Uterus (tissue), 4 donors: ENCODE data around the gene KRTAP1-1. TPM values are rescaled to one million over a fixed set of nuclear protein-coding genes. Genes with fewer than 3 reads are reported as not detected.

Experiments used
- DNase-seq, 2 donors: peaks; one replicate each; pipeline ENCODE4 v3.0.0-alpha.2; 2019 to 2020
- H3K27ac ChIP-seq, 2 donors: fragments of 200-600 bp; sonication (generic); 1 replicate in 1 of 2; 2 replicates in 1 of 2; pipeline ENCODE4 v1.5.1; 2016 to 2018
- H3K27me3 ChIP-seq, 2 donors: fragments of 200-600 bp; sonication (generic); one replicate each; pipeline ENCODE4 v1.5.1; 2018 to 2019; ENCODE audit warnings: control low read depth in 1 of 2
- H3K36me3 ChIP-seq, 2 donors: fragments of 200-600 bp; sonication (generic); one replicate each; pipeline ENCODE4 v1.5.1; 2019; ENCODE audit warnings: control low read depth in 1 of 2
- H3K4me1 ChIP-seq, 2 donors: fragments of 200-600 bp; sonication (generic); one replicate each; pipeline ENCODE4 v1.5.1; 2018 to 2019; ENCODE audit warnings: control low read depth in 1 of 2
- H3K4me3 ChIP-seq, 2 donors: fragments of 200-600 bp; sonication (generic); 1 replicate in 1 of 2; 2 replicates in 1 of 2; pipeline ENCODE4 v1.5.1; 2018 to 2019; ENCODE audit warnings: mild to moderate bottlenecking in 1 of 2
- H3K9me3 ChIP-seq, 2 donors: fragments of 200-600 bp; sonication (generic); one replicate each; pipeline ENCODE4 v1.5.1; 2019; ENCODE audit warnings: control low read depth in 1 of 2
- POLR2A ChIP-seq, 2 donors: fragments of 450-650 bp; IDR thresholded peaks; one replicate each; pipeline ENCODE4 v1.6.1; 2016; ENCODE audit warnings: antibody characterized with exemption in 2 of 2, mild to moderate bottlenecking in 1 of 2, moderate library complexity in 1 of 2
- intact Hi-C: fragments of 100-400 bp; cut with DNase I; formaldehyde crosslinking; loops from one replicate; pipeline ENCODE4 v1.15.1; 2023; ENCODE audit warnings: low total_unique reads
- small RNA-seq: library from RNA; depleted of rRNA; stranded (forward); fragments of <200 nt; gene quantifications from one replicate; pipeline ENCODE3, GENCODE V24; 2016
- total RNA-seq, 4 donors: library from RNA; depleted of rRNA in 3 of 4; stranded (reverse); fragments of >200 nt in 3 of 4; gene quantifications; one replicate each; pipeline versions ENCODE4 v1.1.0 to v1.2.4, GENCODE V29; 2014 to 2023
- TF ChIP-seq, protein P1 (sequence below), 4 experiments: fragments of 200-600 bp in 2 of 4; fragments of 450-650 bp in 2 of 4; sonication (generic) in 2 of 4; IDR thresholded peaks; one replicate each; pipeline ENCODE4 v1.5.1; 2016 to 2019; ENCODE audit warnings: antibody characterized with exemption in 4 of 4, mild to moderate bottlenecking in 2 of 4, moderate library complexity in 1 of 4
- donor health status: DM: yes; HTN: yes; CAD: no.

The KRTAP1-1 gene
- total RNA-seq, 4 donors from 2014 or later: not detected

DNA sequence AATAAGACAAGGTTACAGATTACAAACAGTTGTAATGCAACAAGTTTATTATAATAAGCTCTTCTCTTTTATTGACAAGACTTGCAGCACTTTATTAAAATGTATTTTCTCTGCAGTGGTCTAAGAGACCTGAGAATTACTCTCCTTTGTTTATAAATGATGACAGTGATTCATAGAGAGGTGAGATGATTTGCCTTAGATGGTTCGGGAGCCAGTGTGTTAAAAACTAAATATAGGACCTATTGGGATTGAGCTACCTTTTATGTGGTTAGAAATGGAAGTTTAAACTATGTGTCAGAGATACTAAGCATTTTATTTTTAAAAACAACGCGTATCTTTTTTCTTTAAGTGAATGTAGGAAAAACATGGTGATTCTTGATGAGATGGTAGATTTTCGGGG, 44.4 kb downstream of the KRTAP1-1 start:
- DNase-seq: no peak
- Histone ChIP-seq H3K4me1 (no peaks in the 10 kb centered on the region), H3K36me3 (no peaks in the 10 kb centered on the region), H3K9me3 (no peaks in the 10 kb centered on the region), H3K4me3 (no peak overlapping the region), H3K27ac (no peak overlapping the region), H3K27me3 (no peaks in the 10 kb centered on the region)
- no peak for TF ChIP-seq POLR2A (IDR thresholded peaks at IDR 0.05)
- TF ChIP-seq, protein P1, sequence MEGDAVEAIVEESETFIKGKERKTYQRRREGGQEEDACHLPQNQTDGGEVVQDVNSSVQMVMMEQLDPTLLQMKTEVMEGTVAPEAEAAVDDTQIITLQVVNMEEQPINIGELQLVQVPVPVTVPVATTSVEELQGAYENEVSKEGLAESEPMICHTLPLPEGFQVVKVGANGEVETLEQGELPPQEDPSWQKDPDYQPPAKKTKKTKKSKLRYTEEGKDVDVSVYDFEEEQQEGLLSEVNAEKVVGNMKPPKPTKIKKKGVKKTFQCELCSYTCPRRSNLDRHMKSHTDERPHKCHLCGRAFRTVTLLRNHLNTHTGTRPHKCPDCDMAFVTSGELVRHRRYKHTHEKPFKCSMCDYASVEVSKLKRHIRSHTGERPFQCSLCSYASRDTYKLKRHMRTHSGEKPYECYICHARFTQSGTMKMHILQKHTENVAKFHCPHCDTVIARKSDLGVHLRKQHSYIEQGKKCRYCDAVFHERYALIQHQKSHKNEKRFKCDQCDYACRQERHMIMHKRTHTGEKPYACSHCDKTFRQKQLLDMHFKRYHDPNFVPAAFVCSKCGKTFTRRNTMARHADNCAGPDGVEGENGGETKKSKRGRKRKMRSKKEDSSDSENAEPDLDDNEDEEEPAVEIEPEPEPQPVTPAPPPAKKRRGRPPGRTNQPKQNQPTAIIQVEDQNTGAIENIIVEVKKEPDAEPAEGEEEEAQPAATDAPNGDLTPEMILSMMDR (IDR thresholded peaks at IDR 0.05): no peak
- intact Hi-C loops: no loop called here

DNA sequence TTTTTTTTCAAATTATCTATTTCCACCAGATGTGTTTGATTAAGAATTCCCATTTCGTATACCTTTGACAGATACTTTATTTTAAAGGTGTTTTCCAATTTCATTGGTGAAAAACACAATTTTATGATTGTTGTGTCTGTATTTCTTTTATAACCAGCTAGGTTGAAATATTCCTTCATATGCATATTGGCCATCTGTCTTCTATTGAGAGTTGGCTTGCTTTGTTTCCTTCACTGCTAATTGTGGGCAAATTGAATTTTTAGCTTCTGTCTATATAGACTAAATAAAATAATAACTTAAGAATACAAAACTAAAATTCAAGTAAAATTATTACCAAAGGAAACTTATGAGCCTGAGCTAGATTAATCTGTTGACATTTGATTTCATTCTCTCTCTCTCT, 46.1 kb downstream of the KRTAP1-1 start:
- TF ChIP-seq POLR2A (IDR thresholded peaks at IDR 0.05): no peak
- TF ChIP-seq, protein P1 (IDR thresholded peaks at IDR 0.05): no peak
- H3K4me3 ChIP-seq: no peak overlapping the region
- intact Hi-C loops: no loop called here

DNA sequence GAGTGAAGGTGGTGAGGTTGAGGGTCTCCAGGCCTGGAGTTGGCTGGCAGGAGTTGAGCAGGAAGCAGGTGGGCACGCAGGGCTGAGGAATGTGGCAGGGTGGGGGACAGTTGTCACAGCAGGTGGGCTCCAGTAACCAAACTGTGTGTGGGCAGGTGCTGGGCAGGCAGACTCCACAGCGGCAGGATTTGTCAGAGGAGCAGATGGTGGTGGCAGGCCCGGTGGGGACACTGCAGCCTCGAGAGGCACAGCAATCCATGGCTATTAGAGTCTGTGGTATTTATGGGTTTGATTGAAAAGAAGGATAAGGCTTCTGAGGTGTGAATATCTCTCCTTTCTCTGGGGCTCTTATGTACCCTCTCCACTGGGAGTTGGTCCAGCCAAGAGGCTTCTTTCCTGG, 47.4 kb downstream of the KRTAP1-1 start, which contains the start of gene KRTAP3-3:
Gene KRTAP3-3 (minus strand): TSS at position 326 of the 400 bp plus-strand sequence. CDS start 67 bp downstream, at position 259.
- intact Hi-C loops: no loop called here
- Histone ChIP-seq H3K4me3 (no peak within 1 kb of the TSS), H3K9me3 (no peaks in the 10 kb centered on the region), H3K4me1 (no peaks in the 10 kb centered on the region), H3K27ac (no peak within 1 kb of the TSS), H3K27me3 (no peaks in the 10 kb centered on the region), H3K36me3 (no peaks in the 10 kb centered on the region)
- TF ChIP-seq POLR2A (IDR thresholded peaks at IDR 0.05): no peak
- TF ChIP-seq, protein P1 (IDR thresholded peaks at IDR 0.05): no peak
- DNase-seq: no peak

More for the DNA sequence above, 46.1 kb downstream of the KRTAP1-1 start:
- Histone ChIP-seq H3K27me3 (no peaks in the 10 kb centered on the region), H3K36me3 (no peaks in the 10 kb centered on the region), H3K27ac (no peak overlapping the region), H3K4me1 (no peaks in the 10 kb centered on the region), H3K9me3 (no peaks in the 10 kb centered on the region)
- DNase-seq: no peak

DNA sequence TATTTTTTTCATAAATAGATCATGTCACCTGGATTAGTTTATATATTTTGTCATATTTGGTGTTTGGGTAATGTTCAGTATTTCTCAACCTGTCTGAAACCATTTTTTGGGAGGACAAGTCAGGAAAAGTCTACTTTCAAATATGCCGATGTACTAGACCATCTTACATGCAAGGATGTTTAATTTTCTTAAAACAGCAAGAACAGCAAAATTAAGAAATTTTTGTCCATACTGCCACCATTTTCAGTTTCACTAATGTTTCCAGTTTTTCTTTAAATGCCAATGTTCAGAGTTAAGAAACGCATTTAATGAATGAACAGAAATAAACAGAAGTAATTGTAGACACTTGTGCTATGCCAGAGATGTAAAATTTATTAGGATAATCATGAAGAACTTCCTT, 48.2 kb downstream of the KRTAP1-1 start:
- no peak for DNase-seq
- intact Hi-C loops: no loop called here
- H3K4me3 ChIP-seq: no peak overlapping the region
- H3K27me3 ChIP-seq: no peaks in the 10 kb centered on the region
- no peaks in the 10 kb centered on the region for H3K9me3 ChIP-seq
- H3K36me3 ChIP-seq: no peaks in the 10 kb centered on the region
- no peaks in the 10 kb centered on the region for H3K4me1 ChIP-seq
- no peak for TF ChIP-seq POLR2A (IDR thresholded peaks at IDR 0.05)
- TF ChIP-seq, protein P1 (IDR thresholded peaks at IDR 0.05): no peak
- H3K27ac ChIP-seq: no peak overlapping the region

DNA sequence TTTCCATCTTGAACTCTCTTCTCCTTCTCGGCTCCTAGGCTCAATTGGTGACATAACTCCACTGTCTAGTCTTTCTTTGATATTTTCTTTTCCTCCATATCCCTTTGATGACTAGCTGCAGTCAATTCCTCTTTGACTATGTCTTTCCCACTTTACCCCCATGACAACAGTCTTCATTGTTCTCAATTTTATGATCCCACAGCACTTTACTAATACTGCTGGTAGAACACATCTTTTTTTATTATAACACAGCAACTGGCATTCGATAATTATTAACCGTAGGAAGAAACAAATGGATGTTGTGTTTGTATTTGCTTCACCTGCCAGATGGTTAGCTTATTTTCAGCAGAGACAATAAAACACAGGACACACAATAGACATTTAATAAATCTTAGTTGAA, 48.6 kb downstream of the KRTAP1-1 start:
- Histone ChIP-seq H3K27me3 (no peaks in the 10 kb centered on the region), H3K36me3 (no peaks in the 10 kb centered on the region), H3K9me3 (no peaks in the 10 kb centered on the region), H3K27ac (no peak overlapping the region), H3K4me3 (no peak overlapping the region), H3K4me1 (no peaks in the 10 kb centered on the region)
- TF ChIP-seq, protein P1 (IDR thresholded peaks at IDR 0.05): no peak
- intact Hi-C loops: no loop called here
- no peak for DNase-seq

Small RNAs within 50 kb of the gene (small RNA-seq; reads per million reads assigned to genes)
- not detected for gene KRTAP3-4P

Other genes starting within 250 kb of the KRTAP1-1 start
- gene KRT28, start 241.5 kb downstream of the KRTAP1-1 start, total RNA-seq: not detected
- gene KRT10, start 218.8 kb downstream of the KRTAP1-1 start, total RNA-seq: 10 to 100 TPM in 2 of 4 donors, 1 to 10 TPM in 1, not detected in 1; 6.9 to 47.1 (median 39.8) TPM
- not detected for gene KRT12, start 174.2 kb downstream of the KRTAP1-1 start, total RNA-seq
- gene KRT20, start 156.2 kb downstream of the KRTAP1-1 start, total RNA-seq: under 1 TPM in 3 of 4 donors, not detected in 1; 0.26 to 0.83 (median 0.29) TPM
- 1 to 10 TPM in 1 of 4 donors, under 1 TPM in 1, not detected in 2; 0.79 to 3.1 TPM for gene KRT23, start 103.8 kb downstream of the KRTAP1-1 start, total RNA-seq
- gene KRT39, start 74.5 kb downstream of the KRTAP1-1 start, total RNA-seq: not detected
- under 1 TPM in 1 of 4 donors, not detected in 3; 0.21 TPM for gene KRT40, start 57.1 kb downstream of the KRTAP1-1 start, total RNA-seq
- not detected for gene KRTAP3-3, start 47.3 kb downstream of the KRTAP1-1 start, total RNA-seq
- gene KRTAP3-2, start 41.5 kb downstream of the KRTAP1-1 start, total RNA-seq: not detected
- not detected for gene KRTAP3-1, start 32.3 kb downstream of the KRTAP1-1 start, total RNA-seq
- gene KRTAP1-5, start 14.2 kb downstream of the KRTAP1-1 start, total RNA-seq: not detected
- not detected for gene KRTAP1-4, start 11.3 kb downstream of the KRTAP1-1 start, total RNA-seq
- gene KRTAP1-3, start 6.6 kb downstream of the KRTAP1-1 start, total RNA-seq: not detected
- gene KRTAP2-1, start 5.9 kb upstream of the KRTAP1-1 start, total RNA-seq: not detected
- not detected for gene KRTAP2-2, start 13.8 kb upstream of the KRTAP1-1 start, total RNA-seq
- gene KRTAP2-3, start 18.7 kb upstream of the KRTAP1-1 start, total RNA-seq: not detected
- gene KRTAP2-4, start 24.4 kb upstream of the KRTAP1-1 start, total RNA-seq: not detected
- not detected for gene KRTAP4-7, start 42.7 kb upstream of the KRTAP1-1 start, total RNA-seq
- not detected for gene KRTAP4-8, start 56.7 kb upstream of the KRTAP1-1 start, total RNA-seq
- not detected for gene KRTAP4-16, start 60.8 kb upstream of the KRTAP1-1 start, total RNA-seq
- not detected for gene KRTAP4-9, start 63.9 kb upstream of the KRTAP1-1 start, total RNA-seq
- not detected for gene KRTAP4-11, start 76.9 kb upstream of the KRTAP1-1 start, total RNA-seq
- gene KRTAP4-12, start 82.7 kb upstream of the KRTAP1-1 start, total RNA-seq: not detected
- gene KRTAP4-6, start 99.1 kb upstream of the KRTAP1-1 start, total RNA-seq: not detected
- not detected for gene KRTAP4-5, start 108.4 kb upstream of the KRTAP1-1 start, total RNA-seq
- not detected for gene KRTAP4-4, start 119.3 kb upstream of the KRTAP1-1 start, total RNA-seq
- not detected for gene KRTAP4-3, start 126.8 kb upstream of the KRTAP1-1 start, total RNA-seq
- not detected for gene KRTAP4-2, start 136.8 kb upstream of the KRTAP1-1 start, total RNA-seq
- not detected for gene KRTAP4-1, start 143.5 kb upstream of the KRTAP1-1 start, total RNA-seq
- gene KRTAP9-1, start 148.4 kb upstream of the KRTAP1-1 start, total RNA-seq: not detected
- gene KRTAP9-2, start 185.2 kb upstream of the KRTAP1-1 start, total RNA-seq: not detected
- not detected for gene KRTAP9-3, start 191.0 kb upstream of the KRTAP1-1 start, total RNA-seq
- not detected for gene KRTAP9-8, start 196.5 kb upstream of the KRTAP1-1 start, total RNA-seq
- not detected for gene KRTAP9-4, start 208.2 kb upstream of the KRTAP1-1 start, total RNA-seq
- gene KRTAP9-9, start 213.9 kb upstream of the KRTAP1-1 start, total RNA-seq: not detected
- gene KRTAP9-6, start 223.9 kb upstream of the KRTAP1-1 start, total RNA-seq: not detected
- not detected for gene KRTAP9-7, start 234.2 kb upstream of the KRTAP1-1 start, total RNA-seq